Measurements from ENCODE around the gene CATSPER3.
"Not testable (repeated sequence)": the region's sequence is repeated elsewhere in the genome, so short reads cannot be mapped to it uniquely, and the experiment has no call there.

CATSPER3 gene

DNA sequence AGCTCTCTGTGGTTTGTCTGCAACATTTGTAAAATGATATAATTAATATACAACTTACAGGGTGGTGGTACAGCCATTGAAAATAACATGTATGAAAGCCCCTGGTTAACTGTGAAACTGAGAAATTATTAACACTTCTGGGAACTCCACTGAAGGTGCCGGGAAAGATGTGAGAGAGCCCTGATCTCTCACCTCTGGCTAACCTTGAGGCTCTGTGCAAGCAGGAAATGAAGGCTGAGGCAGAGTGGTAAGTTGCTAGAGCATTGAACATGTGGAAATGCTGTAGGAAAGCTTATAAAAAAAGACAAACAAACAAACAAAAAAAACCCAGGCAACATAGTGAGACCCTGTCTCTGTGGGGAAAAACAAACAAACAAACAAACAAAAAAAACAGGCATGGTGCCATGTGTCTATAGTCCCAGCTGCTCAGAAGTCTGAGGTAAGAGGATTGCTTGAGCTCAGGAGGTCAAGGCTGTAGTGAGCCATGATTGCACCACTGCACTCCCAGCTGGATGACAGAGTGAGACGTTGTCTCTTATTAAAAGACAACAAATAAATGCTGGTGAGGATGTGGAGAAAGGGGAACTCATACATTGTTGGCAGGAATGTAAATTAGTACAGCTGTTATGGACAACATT, 7.5 kb downstream of the CATSPER3 start:
- DNase-seq (ENCODE audit: low spot score), result no peak

DNA sequence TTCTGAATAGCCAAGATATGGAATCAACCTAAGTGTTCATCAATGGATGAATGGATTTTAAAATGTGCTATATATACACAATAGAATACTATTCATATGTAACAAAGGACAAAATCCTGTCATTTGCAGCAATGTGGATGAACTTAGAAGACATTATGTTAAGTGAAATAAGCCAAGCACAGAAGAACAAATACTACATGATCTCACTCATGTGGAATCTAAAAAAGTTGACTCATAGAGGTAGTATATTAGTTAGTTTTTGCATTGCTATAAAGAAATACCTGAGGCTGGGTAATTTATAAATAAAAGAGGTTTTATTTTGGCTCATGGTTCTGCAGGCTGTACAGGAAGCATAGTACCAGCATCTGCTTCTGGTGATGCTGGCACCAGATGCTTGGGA, 8.1 kb downstream of the CATSPER3 start:
- no peak for DNase-seq (ENCODE audit: low spot score)

DNA sequence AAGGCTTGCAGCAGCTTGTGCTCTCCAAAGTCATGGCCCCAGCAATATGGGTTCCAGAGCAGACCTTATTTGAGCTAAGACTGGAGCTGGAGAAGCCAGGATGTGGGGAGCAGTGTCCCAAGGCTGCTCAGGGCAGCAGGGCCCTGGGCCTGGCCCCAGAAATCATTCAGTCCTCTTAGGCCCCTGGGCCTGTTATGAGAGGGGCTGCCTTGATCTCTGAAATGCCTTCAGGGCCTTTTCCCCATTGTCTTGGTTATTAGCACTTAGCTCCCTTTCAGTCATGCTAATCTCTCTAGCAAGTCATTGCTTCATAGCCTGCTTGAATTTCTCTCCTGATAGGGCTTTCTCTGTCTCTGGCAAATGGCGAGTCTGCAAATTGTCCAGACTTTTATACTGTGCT, 9.1 kb downstream of the CATSPER3 start:
- no peak for DNase-seq (ENCODE audit: low spot score)

DNA sequence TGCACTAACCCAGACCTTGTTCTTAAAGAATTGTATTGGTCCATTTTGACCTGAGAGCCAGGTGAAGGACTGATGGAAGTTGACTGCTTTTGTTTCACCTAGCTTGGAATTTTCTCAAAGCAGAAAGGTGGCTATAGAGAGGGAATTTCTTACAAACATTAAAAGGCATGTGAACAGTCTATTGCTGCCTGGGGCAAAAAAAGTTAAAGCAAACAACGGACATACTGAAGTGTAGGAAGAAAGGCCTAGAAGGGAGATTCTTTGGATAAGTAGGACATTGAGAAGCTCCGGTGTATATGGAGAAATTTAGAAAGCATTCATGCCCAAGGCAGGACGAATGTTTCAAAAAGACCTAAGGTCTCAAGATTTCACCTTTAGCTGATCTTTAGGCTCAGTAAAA, 11.7 kb downstream of the CATSPER3 start:
- no peak for DNase-seq (ENCODE audit: low spot score)

DNA sequence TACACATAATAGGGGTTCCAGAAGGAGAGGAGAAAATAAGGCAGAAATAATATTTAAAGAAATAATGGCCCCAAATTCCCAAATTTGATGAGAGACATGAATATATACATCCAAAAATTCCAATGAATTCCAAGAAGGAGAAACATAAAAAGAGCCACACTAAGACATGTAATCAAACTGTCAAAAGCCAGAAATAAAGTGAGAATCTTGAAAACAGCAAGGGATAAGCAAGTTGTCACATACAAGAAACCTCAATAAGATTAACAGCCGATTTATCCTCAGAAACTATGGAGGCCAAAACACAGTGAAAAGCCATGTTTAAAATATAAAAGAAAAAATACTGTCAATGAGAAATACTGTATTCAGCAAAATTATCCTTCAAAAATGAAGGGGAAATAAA, 14.5 kb downstream of the CATSPER3 start:
- DNase-seq (ENCODE audit: low spot score), result no peak

DNA sequence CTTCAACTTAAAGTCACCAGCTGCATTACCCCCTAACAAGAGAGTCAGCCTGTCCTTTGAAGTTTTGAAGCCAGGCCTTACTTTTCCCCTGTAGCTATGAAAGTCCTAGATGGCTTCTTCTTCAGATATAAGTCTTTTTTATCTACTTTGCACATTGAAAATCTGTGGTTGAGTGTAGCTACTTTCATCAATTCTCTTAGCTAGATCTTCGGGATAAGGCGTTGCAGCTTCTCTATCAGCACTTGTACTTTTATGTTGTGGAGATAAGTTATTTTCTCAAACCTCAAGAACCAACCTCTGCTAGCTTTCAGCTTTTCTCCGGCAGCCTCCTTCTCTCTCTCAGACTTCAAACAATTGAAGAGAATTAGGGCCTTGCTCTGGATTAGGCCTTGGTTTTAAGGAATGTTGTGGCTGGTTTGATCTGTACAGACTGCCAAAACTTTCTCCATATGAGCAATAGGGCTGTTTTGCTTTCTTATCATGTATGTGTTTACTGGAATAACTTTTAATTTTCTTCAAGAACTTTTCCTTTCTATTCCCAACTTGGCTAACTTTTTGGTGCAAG, 21.6 kb downstream of the CATSPER3 start:
- no peak for DNase-seq (ENCODE audit: low spot score)

DNA sequence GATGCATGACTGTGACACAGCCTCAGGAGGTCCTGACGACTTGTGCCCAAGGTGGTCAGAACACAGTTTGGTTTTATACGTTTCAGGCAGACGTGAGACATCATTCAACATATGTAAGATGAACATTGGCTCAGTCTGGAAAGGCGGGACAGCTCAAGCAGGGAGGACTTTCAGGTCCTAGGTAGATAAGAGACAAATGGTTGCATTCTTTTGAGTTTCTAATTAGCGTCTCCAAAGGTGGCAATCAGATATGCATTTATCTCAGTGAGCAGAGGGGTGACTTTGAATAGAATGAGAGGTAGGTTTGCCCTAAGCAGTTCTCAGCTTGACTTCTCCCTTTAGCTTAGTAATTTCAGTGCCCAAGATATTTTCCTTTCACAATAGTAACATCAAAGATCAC, 22.5 kb downstream of the CATSPER3 start:
- DNase-seq (ENCODE audit: low spot score), result not testable (repeated sequence)

DNA sequence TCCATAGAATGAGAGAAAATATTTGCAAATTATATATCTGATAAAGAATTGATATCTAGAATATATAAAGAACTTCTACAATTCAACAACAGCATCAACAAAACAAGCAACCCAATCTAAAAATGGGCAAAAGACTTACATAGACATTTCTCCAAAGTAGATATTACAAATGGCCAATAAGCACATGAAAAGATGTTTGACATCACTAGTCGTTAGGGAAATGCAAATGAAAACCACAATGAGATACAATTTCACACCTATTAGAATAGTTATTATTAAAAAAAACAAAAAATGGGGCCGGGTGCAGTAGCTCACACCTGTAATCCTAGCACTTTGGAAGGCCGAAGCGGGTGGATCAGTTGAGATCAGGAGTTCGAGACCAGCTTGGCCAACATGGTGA, 24.4 kb downstream of the CATSPER3 start:
- no peak for DNase-seq (ENCODE audit: low spot score)

DNA sequence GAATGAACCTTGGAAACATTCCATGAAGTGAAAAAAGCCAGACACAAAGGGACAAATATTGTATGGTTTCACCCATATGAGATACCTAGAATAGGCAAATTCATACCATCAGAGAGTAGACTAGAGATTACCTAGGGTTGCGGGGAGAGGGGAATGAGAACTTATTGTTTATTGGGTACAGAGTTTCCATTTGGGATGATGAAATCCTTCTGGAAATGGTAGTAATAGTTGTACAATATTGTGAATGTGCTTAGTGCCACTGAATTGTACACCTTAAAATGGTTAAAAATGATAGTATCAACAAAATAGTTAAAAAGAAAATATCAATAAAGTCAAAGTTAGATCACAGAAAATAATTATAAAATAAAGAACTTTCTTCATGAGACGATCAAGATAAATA, 25.5 kb downstream of the CATSPER3 start:
- DNase-seq (ENCODE audit: low spot score), result no peak

DNA sequence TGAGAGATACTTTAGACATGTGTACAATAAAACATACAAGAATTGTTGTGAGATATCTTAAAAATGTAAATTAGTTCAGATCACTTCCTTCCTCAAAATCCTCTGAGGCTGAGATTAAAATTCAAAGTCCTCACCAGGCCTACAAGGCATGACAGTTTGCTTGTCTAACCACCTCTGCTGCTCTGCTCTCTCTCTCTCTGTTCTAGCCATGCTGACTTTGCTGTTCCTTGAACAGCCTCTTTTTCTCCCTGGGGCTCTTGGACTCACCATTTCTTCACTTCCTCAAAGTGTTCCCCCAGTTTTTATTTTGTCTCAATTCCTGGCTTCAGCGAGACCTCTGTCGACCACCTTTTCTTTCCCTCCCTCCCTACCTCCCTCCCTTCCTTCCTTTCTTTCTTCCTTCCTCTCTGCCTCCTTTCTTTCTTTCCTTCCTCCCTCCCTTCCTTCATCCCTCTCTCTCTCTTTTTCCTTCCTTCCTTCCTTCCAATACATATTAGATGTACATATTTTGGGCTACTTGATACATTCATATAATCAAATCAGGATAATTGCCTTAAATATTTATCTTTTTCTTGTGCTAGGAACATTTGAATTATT, 27.0 kb downstream of the CATSPER3 start:
- no peak for DNase-seq (ENCODE audit: low spot score)

DNA sequence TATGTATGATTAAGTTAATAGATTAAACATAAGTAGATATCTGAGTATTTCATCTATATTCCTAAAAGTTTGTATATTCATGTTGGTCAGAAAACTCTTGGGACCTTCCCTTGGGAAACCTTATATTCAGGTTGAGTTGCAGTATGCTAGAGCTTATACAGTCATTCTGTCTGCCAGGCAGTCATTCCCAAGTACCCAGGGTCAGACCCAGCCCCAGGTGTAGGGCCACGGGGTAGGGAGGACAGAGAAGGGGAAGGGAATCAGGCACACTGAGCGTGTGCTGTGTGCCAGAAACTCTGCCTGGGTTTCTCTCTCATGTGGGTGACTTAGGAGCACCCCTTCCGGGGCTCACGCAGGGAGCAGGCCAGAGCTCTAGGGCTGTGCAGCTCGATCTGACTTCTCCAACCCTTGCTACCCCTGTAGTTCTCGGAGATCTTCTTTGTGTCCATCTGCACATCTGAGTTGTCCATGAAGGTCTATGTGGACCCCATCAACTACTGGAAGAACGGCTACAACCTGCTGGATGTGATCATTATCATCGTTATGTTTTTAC, 28.2 kb downstream of the CATSPER3 start:
- no peak for DNase-seq (ENCODE audit: low spot score)

DNA sequence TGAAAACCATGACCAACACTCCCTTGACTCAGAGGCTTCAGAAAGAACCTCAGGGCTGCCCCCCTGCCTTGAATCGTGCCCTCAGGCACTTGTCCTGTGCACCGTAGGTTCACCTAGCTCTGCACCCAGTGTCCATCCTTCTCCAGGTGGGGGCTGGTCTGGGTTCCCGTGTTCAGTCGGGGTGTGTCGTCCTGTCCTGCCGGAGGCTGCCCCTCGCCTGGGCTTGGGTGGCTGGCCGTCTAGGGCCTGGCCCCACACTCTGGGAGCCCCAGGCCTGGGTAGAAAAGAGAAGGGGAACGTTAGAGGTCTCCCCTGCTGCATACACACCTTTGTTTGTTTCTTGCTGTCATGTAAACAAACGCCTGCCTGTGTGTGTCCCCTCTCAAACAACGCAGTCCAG, 29.3 kb downstream of the CATSPER3 start:
- no peak for DNase-seq (ENCODE audit: low spot score)

DNA sequence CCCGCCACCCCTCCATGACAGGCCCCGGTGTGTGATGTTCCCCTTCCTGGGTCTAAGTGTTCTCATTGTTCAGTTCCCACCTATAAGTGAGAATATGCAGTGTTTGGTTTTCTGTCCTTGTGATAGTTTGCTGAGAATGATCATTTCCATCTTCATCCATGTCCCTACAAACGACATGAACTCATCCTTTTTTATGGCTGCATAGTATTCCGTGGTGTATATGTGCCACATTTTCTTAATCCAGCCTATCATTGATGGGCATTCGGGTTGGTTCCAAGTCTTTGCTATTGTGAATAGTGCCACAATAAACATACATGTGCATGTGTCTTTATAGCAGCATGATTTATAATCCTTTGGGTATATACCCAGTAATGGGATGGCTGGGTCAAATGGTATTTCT, 30.4 kb downstream of the CATSPER3 start:
- DNase-seq (ENCODE audit: low spot score), result not testable (repeated sequence)

DNA sequence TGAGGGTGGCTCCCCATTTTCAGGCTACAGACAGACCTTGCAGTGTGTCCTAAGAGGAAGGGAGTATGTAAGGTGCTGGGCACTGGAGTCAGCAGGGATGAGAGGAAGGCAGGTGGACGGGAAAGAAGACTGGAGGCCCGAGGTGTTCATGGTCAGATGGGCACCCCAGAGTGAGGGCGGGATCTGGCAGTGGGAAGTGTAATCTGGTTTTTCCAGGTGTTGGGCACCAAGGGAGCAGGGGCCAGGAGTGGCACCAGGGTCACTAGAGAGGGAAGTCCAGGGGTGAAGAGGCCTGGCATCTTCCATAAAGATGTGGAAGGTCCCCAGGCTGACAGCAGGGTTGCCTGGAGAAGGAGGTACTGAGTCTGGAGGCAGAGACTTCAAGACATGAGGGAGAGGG, 36.7 kb downstream of the CATSPER3 start:
- no peak for DNase-seq (ENCODE audit: low spot score)

DNA sequence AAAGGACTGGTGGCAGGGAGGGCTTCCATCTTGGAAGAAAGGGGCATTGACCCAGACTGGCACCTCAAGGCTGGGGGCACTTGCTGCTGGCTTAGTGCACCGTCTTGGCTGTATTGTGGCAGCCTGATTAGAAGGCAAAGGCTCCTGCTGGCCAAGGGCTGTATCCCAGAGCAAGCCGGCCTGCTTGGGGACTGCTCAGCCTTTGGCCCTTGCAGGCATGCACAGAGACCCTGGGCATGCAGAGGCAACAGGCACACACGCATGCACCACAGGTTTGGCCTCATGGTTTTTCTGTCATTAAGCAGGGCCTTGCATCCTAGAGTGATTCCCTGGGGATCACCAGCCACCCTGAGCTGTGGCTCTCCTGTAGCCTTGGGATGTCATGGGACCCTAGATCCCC, 37.4 kb downstream of the CATSPER3 start:
- DNase-seq (ENCODE audit: low spot score), result no peak

DNA sequence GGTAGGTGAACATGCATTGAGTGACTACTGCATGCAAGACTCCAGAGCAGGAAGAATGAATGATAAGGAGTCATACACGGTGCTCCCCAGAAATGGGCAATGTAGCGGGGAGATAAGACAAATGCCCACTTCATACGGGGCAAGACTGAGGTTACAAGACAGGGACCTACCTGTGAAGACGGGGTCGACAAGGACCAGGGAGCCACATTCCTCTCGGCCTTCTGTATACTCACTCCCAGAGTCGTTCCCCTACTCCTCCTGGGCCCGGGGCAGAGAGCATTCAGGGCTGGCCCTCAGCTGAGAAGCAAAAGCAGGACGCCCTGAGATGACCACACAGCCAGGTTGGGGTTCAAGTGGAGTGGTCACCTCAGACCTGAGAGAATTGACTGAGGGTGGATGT, 39.6 kb downstream of the CATSPER3 start:
- no peak for DNase-seq (ENCODE audit: low spot score)

DNA sequence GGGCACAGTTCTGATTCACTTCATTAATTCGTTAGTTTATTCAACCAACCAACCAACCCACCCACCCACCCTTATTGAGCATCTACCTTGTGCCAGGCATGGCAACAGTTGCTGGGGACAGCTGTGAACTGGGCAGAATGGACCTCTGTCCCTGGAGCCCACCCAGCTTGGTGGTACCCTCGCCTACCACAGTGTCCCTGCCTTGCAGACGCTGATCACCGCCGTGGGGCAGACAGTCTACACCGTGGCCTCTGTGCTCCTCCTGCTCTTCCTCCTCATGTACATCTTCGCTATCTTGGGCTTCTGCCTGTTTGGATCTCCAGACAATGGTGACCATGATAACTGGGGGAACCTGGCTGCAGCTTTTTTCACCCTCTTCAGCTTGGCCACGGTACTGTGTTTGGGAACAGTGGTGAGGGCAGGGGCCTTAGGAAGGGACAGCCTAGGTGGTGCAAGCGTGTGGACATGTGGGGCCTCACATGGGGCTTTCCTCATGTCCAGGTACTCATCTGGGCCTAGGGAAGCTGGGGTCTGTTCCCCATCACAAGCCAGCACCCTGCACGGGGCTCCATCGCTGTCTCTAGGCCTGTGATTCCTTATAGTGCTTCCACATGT, 40.1 kb downstream of the CATSPER3 start:
- DNase-seq (ENCODE audit: low spot score), result no peak

DNA sequence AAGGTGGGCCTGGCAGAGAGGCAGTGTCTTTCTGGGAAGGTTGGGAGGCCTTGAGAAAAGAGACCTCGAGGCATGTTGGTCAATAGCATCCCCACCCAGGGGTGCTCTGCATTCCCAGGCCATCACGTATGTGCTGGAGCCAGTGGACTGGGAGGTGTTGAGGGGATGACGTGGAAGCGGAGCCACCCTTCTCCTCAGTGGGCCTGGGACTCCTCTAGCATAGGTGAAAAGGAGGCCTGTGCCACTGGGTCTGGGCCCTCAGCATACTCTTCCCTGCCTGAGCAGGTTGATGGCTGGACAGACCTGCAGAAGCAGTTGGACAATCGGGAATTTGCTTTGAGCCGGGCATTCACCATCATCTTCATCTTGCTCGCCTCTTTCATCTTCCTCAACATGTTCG, 40.8 kb downstream of the CATSPER3 start:
- no peak for DNase-seq (ENCODE audit: low spot score)

DNA sequence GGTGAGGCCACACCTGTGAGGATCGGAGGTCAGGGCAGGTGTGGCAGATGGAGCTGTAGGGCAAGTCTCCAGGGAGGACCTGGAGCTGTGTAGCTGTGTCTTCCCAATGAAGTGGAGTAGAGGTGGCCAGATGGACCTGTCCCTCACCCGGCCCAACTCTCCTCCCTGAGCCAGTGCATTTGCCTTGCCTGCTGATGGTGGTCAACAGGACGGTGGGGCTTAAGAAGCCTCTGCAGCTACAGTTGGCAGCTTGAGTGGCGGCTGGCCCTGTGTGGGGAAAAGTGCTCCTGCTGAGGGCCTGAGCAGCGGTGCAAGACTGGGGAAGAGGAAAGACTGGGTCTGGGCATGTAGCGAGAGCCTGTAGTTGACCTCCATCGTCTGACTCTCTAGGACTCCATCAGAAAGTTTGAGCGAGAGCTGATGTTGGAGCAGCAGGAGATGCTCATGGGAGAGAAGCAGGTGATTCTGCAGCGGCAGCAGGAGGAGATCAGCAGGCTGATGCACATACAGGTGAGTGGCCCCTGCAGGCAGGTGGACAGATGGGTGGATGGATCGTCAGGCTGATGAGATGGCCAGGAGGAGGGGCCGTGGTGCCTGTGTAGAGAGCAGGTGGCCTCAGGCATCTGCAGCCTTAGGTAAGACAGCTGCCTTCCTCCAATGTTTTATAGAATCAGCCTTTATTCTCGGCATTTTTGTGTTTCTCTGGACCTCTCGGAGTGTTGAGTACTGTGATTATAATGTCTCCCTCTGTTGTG, 41.5 kb downstream of the CATSPER3 start:
- no peak for DNase-seq (ENCODE audit: low spot score)

DNA sequence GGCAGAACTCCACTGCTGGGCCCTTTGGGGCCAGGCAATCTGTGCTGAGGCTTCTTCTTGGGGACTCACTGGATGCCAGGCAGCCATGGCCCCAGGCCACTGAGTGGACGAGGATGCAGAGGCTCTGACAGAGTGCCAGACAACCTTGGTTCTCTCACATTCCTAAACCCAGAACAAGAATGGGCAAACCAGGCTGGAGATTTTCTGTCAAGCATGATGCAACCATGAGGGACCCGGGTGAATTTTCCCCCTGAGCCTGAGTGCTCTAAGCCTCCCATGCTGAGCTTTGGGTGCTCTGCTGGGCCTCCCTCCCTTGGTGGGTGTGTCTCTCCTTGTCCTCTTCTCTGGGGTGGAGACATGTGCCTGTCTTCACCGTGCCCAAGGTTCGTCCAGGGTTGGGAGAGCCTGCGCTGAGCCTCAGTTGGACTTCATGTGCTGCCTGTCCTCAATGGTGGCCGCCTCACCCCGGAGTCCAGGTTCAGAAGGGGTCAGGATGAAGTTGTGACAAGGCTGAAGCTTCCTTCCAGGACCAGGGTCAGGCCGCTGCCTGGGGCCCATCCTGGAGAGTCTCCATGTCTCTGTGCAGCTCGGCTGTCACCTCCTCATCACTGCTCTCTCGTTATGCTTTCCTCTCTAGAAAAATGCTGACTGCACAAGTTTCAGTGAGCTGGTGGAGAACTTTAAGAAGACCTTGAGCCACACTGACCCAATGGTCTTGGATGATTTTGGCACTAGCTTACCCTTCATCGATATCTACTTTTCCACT, 42.2 kb downstream of the CATSPER3 start:
- no peak for DNase-seq (ENCODE audit: low spot score)

DNA sequence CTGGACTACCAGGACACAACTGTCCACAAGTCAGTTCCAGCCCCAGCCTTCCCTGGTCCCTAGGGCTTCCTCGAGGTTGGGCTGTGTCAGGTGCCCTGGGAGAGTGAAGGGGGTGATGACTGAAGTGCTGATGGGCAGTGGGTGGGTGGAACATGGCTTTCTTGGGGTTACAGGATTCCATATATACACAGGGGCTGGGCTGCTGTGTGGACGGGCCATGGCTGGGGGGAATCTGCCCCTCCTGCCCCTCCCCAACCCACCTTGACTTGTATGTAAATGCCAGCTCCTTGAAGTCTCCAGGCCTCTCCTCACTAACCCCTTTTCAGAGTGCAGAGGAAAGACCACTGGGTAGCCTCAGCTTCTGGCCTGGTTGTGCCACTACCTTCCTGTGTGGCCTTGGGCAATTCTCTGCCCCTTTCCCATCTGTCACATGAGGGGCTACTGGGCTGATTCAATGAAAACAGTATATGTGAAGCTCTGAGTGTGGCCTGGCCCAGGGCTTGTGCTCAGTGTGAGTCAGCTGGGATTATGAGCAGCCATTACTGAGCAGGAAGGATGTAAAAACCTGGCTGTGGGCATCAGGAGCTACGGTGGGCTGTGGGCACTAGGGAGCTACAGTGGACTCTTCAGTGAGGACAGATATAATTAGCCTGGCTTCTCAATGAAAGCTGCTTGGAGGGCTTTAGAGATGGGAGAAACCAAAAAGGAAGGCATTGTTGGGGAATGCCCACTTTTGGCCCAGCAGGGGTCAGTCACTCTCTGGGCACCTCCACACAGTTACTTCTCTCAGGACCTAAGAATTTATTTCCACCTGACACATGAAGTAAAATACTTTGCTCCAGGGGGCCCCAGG, 43.0 kb downstream of the CATSPER3 start:
- no peak for DNase-seq (ENCODE audit: low spot score)
